Skeletal muscle tissue (tissue), 4 donors: ENCODE measurements around the gene DLG2. TPM values are rescaled to one million over a fixed set of nuclear protein-coding genes. Genes with fewer than 3 reads are reported as not detected.

Experiments used
- H3K27ac ChIP-seq: one replicate; pipeline ENCODE4 v1.7.0; 2013; ENCODE audit warnings: mild to moderate bottlenecking, low read depth, low read length, inconsistent platforms
- H3K27me3 ChIP-seq, 3 donors: one replicate each; pipeline ENCODE4 v1.7.0; 2013; ENCODE audit warnings: low read length in 3 of 3; ENCODE audit not compliant: control insufficient read depth in 3 of 3, insufficient read depth in 3 of 3
- H3K36me3 ChIP-seq, 3 donors: one replicate each; pipeline ENCODE4 v1.7.0; 2013; ENCODE audit warnings: low read length in 3 of 3; ENCODE audit not compliant: control insufficient read depth in 3 of 3, insufficient read depth in 3 of 3
- H3K4me1 ChIP-seq, 3 donors: one replicate each; pipeline ENCODE4 v1.7.0; 2013; ENCODE audit warnings: low read length in 3 of 3, mild to moderate bottlenecking in 3 of 3; ENCODE audit not compliant: control insufficient read depth in 3 of 3, insufficient read depth in 3 of 3
- H3K4me3 ChIP-seq, 3 donors: one replicate each; pipeline ENCODE4 v1.7.0; 2013; ENCODE audit warnings: low read length in 3 of 3
- H3K9ac ChIP-seq, 3 donors: one replicate each; pipeline ENCODE4 v1.7.0; 2013; ENCODE audit warnings: low read length in 3 of 3, mild to moderate bottlenecking in 3 of 3, moderate library complexity in 2 of 3, low read depth in 1 of 3
- H3K9me3 ChIP-seq, 3 donors: one replicate each; pipeline ENCODE4 v1.7.0; 2013; ENCODE audit warnings: low read length in 3 of 3; ENCODE audit not compliant: control insufficient read depth in 3 of 3
- total RNA-seq: library from RNA; depleted of rRNA; stranded (reverse); fragments of >200 nt; gene quantifications from one replicate; pipeline ENCODE4 v1.2.3, GENCODE V29; 2014
- donor health status: Osteomylitis.

Gene DLG2
- total RNA-seq, 1 donor from 2014 or later: 18.3 TPM

- Histone ChIP-seq H3K4me1 (no peaks in the 10 kb centered on the region), H3K4me3 (no peak overlapping the region), H3K9me3 (no peaks in the 10 kb centered on the region), H3K9ac (no peak overlapping the region), H3K27ac (no peak overlapping the region), H3K27me3 (no peaks in the 10 kb centered on the region), H3K36me3 (no peaks in the 10 kb centered on the region)
Observed at GRCh38 chr11:83545494-83546260, 2081.5 kb downstream of the DLG2 start.

GRCh38 chr11:83544846-83545245 is 2082.3 kb downstream of the DLG2 start:
- Histone ChIP-seq H3K27me3 (no peaks in the 10 kb centered on the region), H3K4me3 (no peak overlapping the region), H3K27ac (no peak overlapping the region), H3K9me3 (no peaks in the 10 kb centered on the region), H3K9ac (no peak overlapping the region), H3K36me3 (no peaks in the 10 kb centered on the region), H3K4me1 (no peaks in the 10 kb centered on the region)

- no peak overlapping the region for H3K27ac ChIP-seq
- H3K9ac ChIP-seq: no peak overlapping the region
- H3K4me3 ChIP-seq: no peak overlapping the region
- H3K9me3 ChIP-seq: no peaks in the 10 kb centered on the region
- H3K36me3 ChIP-seq: no peaks in the 10 kb centered on the region
- no peaks in the 10 kb centered on the region for H3K27me3 ChIP-seq
- H3K4me1 ChIP-seq: no peaks in the 10 kb centered on the region
Observed at GRCh38 chr11:83543706-83544439, 2083.3 kb downstream of the DLG2 start.

GRCh38 chr11:83542861-83543260 is 2084.3 kb downstream of the DLG2 start:
- Histone ChIP-seq H3K36me3 (no peaks in the 10 kb centered on the region), H3K9ac (no peak overlapping the region), H3K4me1 (no peaks in the 10 kb centered on the region), H3K27ac (no peak overlapping the region), H3K27me3 (no peaks in the 10 kb centered on the region), H3K9me3 (no peaks in the 10 kb centered on the region), H3K4me3 (no peak overlapping the region)

- Histone ChIP-seq H3K9me3 (peaks cover 0 to 2% (median 0%) of the 10 kb centered on the region in 3 donors), H3K36me3 (no peaks in the 10 kb centered on the region), H3K4me3 (no peak overlapping the region), H3K27ac (no peak overlapping the region), H3K27me3 (no peaks in the 10 kb centered on the region), H3K9ac (no peak overlapping the region), H3K4me1 (no peaks in the 10 kb centered on the region)
Observed at GRCh38 chr11:83540728-83541127, 2086.4 kb downstream of the DLG2 start.

- no peaks in the 10 kb centered on the region for H3K36me3 ChIP-seq
- no peak overlapping the region for H3K27ac ChIP-seq
Observed at GRCh38 chr11:83540112-83540675, 2086.9 kb downstream of the DLG2 start.

GRCh38 chr11:83538286-83538685 is 2088.9 kb downstream of the DLG2 start:
- H3K9me3 ChIP-seq: peaks cover 0 to 2% (median 0%) of the 10 kb centered on the region in 3 donors
- H3K27me3 ChIP-seq: no peaks in the 10 kb centered on the region
- no peaks in the 10 kb centered on the region for H3K36me3 ChIP-seq
- no peaks in the 10 kb centered on the region for H3K4me1 ChIP-seq
- no peak overlapping the region for H3K27ac ChIP-seq
- no peak overlapping the region for H3K4me3 ChIP-seq
- H3K9ac ChIP-seq: no peak overlapping the region

More at GRCh38 chr11:83540112-83540675, 2086.9 kb downstream of the DLG2 start:
- peaks cover 0 to 2% (median 0%) of the 10 kb centered on the region in 3 donors for H3K9me3 ChIP-seq
- H3K9ac ChIP-seq: no peak overlapping the region
- no peak overlapping the region for H3K4me3 ChIP-seq
- no peaks in the 10 kb centered on the region for H3K27me3 ChIP-seq
- H3K4me1 ChIP-seq: no peaks in the 10 kb centered on the region

- no peaks in the 10 kb centered on the region for H3K27me3 ChIP-seq
- peaks cover 0 to 2% (median 0%) of the 10 kb centered on the region in 3 donors for H3K9me3 ChIP-seq
- H3K4me1 ChIP-seq: no peaks in the 10 kb centered on the region
- no peak overlapping the region for H3K27ac ChIP-seq
- H3K36me3 ChIP-seq: no peaks in the 10 kb centered on the region
- H3K4me3 ChIP-seq: no peak overlapping the region
- no peak overlapping the region for H3K9ac ChIP-seq
Observed at GRCh38 chr11:83537131-83537610, 2090.0 kb downstream of the DLG2 start.

GRCh38 chr11:83533166-83533565 is 2094.0 kb downstream of the DLG2 start:
- H3K27me3 ChIP-seq: no peaks in the 10 kb centered on the region

GRCh38 chr11:83528877-83529276 is 2098.3 kb downstream of the DLG2 start:
- H3K4me3 ChIP-seq: no peak overlapping the region
- H3K9ac ChIP-seq: no peak overlapping the region
- no peaks in the 10 kb centered on the region for H3K9me3 ChIP-seq
- no peaks in the 10 kb centered on the region for H3K4me1 ChIP-seq
- H3K27ac ChIP-seq: no peak overlapping the region
- H3K27me3 ChIP-seq: no peaks in the 10 kb centered on the region
- no peaks in the 10 kb centered on the region for H3K36me3 ChIP-seq

More at GRCh38 chr11:83533166-83533565, 2094.0 kb downstream of the DLG2 start:
- Histone ChIP-seq H3K36me3 (no peaks in the 10 kb centered on the region), H3K27ac (no peak overlapping the region), H3K9me3 (peaks cover 0 to 2% (median 0%) of the 10 kb centered on the region in 3 donors), H3K4me1 (no peaks in the 10 kb centered on the region), H3K4me3 (no peak overlapping the region), H3K9ac (no peak overlapping the region)
